Fibroblast of skin of scalp (primary cell): ENCODE measurements around the gene CACNB1.
"Not testable (repeated sequence)": the region's sequence is repeated elsewhere in the genome, so short reads cannot be mapped to it uniquely, and the experiment has no call there.

Source experiments
- DNase-seq: peaks from one replicate; pipeline ENCODE4 v3.0.0-alpha.2; 2013

The CACNB1 gene

DNA sequence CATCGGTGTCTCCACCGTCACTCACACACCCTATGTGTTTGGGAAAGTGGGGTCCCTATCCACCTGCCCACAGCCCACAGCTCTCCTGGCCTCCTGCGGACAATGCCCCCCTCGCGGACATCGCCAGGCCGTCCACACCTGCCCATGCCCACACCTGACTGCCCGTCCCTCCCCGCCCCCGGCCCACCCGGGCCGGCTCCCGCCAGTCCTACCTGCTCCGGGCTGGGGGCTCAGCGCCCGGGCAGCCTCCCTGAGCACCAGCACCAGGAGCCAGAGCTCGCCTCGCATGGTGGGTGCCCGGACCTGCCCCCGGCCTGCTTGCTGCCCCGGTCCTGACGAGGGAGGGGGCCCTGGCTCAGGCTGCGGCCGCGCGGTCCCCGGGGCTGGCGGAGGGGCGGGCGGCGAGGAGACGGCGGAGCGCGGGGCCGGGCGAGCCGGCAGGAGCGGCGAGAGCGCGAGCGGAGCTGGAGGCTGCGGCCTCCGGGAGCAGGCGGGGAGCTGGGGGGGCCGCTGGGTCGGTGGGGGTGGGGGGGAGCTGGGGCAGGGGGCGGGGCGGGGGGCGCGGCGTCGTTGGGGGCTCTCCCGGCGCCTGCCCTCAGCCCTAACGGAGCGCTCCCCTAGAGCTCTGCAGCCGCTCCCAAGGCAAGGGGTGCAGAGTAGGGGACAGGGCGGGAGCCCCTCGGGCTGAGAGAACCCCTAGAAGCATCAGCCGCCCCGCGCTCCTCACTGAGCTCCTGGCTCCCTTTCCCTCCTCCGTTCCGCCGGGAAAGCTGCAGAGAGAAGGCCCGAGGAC is 46.1 kb downstream of the CACNB1 start, which contains the start of gene PLXDC1:
Gene PLXDC1, minus strand, starts transcription at position 488 of the 793 bp plus-strand sequence. Its CDS starts 200 bp downstream, at position 288.
- no peak for DNase-seq

DNA sequence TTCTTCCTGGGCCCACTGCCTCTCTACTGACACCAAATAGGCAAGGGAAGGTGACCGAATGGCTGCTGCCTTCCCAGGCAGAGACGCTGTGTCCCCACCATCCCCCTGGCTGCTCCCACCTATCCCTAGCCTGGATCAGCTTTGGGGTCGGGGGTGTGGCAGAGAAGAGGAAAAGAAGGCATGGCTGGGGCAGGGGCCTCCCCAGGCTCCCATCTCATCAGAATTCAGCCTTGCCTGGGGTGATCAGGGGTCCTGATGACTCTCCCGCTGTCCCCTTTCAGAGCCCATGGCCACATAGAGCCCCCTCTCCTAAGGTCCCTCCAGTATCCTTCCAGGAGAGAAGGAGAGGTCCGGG is 46.7 kb downstream of the CACNB1 start:
- DNase-seq = no peak

DNA sequence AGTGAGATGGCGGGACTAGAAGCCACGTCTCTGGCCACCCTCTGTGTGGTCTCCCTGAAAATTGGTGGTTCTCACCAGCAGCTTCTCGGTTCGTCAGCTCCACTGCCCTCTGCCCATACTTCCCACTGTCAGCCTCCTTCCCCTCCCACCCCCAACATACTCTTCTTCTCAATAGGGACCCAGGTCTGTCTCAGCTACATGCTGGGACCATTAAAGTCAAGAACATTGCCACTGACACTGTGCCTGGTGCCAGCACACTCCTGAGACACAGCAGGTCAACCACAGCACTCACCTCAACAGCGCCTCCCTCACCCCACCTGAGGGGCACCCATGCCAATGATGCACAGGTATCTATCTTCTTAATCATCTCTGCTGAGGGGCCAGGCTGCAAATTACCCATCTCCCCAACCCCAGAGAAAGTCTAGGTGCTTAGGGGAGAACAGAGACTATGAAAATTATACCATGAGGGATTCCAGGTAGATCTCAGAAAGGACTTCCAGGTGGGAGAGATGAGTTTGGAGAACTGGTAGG is 47.3 kb downstream of the CACNB1 start:
- DNase-seq = no peak

DNA sequence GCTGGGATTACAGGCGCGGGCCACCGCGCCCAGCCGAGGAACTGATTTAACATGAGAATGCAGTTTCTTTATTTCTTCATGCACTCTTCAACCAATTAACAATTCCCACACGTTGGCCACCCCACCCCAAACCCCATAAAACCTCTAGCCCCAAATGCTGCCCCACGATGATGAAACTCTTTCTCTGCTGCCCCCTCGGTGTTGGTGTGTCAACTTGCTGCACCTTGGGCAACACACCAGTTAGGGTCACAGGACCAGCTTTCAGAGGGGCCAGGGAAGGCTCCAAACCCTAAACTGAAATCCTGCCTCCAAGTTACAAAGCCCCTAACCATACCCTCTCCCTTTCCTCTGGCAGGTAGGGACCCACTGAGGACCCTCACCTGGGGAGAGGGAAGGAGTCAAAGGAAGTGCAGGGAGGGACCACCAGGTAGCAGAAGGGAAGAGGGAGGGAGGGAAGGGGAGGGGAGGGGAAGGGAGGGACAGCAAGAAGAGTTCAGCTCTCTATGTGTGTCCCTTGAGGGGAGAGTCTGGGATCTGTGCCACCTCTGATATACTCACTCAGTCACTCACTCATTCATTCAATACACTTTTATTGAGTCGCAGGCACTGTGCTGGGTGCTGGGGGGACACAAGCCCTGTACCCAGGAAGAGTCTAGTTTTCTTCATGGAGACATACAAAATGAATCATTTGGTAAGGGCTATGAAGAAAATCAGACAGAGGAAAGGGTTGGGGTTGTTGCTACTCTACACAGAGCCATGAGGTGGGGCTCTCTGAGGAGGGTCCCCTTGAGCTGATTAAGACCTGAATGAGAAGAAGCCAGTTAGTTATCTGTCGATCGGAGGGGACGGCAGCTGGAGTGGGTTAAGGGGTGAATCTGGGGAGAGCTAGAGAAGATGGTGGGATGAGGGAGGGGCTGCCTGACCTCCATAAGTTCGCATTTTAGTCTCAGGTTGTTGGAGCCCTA is 50.0 kb downstream of the CACNB1 start:
- DNase-seq = no peak

DNA sequence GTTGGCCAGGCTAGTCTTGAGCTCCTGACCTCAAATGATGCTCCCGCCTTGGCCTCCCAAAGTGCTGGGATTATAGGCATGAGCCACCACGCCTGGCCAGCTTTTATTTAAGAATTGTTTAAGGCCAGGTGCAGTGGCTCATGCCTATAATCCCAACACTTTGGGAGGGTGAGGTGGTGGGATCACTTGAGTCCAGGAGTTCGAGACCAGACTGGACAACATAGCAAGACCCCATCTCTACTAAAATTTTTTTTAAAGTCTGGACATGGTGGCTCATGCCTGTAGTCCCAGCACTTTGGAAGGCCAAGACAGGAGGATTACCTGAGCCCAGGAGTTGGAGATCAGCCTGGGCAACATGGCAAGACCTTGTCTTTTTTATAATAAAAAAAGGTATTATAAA is 51.2 kb downstream of the CACNB1 start:
- no peak for DNase-seq

DNA sequence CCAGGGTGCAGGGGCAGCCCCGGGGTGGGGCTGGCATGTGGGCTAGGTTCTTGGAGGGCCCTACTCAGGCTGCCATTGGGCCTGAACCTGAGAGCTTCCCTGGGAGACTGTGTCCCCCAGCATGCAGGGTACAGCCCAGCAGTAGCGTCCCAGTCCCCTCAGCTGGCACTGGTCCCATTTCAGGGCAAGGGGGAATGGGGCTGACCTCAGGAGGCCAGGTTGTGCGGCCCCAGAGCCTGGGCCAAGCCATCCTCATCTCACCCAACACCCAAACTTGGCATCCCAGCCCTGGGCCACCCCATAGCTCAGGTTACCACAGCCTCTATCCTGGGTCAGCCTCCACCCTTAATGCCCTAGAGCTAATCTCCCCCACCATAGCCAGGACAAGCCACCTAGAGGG is 52.3 kb downstream of the CACNB1 start:
- DNase-seq = no peak

DNA sequence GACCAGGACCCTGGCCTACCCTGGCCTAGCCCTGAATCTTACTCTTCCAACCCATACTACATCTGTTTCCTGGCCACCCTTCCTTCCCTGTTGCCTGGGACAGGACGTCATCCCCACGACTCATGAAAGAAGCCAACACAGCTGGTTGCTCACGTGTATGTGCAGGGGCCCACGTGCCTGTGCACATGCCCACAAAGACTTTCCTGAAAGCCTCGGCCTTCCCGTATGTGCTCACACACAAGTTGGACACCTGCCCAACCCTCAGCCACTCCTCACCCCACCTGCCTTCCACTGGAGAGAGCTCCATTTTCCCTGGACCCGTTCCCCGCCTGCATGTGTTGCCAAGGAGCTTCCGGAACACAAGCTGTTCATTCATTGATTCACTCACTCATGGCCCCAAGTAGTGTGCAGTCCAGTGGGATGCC is 53.0 kb downstream of the CACNB1 start:
- peak; percentile 57 for DNase-seq

DNA sequence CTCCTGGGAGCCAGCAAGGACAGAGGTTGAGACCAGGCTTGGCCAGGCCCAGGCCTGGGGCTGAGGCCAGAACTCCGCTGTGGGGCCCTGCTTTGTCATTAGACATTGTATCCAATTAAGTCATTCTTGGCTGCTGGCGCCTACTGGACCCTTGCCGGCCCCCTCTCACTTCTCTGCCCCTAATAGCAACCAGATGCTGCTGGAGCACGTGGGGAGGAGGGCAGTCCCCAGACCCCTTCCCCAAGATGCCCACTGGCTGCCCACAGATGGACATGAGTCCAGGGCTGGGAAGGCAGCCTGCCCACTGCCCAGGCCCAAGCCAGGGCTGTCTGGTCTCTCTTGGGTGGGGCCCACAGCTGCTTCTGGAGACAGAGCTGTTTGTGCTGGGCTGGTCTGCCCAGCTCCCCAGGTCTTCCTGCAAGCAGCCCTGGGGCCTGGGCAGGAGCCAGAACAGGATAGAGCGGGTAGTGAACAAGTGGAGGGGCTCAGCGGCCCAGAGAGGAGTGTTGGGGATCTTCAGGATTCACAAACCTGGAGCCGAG is 53.8 kb downstream of the CACNB1 start:
- DNase-seq = no peak

DNA sequence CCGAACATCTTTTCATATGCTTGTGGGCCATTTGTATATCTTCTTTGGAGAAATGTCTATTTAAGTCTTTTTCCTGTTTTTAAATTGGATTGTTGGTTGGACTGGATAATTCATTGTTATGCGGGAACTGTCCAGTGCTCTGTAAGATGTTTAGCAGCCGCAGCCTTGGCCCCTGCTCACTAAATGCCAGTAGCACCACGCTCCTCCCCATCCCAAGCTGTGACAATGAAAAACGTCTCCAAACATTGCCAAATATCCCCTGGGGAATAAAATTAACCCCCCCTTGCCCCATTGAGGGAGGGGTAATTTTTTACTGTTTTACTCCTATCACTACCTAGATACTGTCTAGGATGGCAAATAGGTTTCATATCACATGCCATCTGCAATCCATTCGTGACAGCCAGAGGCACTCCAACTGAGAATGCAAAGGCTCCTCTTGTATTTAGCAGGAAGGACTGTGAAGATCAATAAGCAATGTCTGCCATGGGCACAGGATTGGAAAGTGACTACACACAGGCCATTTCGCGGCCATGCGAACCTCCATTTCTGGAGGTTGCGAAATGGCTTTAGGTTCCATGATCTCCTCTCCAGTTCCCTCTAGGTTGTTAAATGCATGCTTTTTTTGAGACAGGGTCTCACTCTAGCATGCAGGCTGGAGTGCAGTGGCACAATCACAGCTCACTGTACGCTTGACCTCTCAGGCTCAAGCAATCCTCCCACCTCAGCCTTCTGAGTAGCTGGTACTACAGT is 55.4 kb downstream of the CACNB1 start:
- no peak for DNase-seq

DNA sequence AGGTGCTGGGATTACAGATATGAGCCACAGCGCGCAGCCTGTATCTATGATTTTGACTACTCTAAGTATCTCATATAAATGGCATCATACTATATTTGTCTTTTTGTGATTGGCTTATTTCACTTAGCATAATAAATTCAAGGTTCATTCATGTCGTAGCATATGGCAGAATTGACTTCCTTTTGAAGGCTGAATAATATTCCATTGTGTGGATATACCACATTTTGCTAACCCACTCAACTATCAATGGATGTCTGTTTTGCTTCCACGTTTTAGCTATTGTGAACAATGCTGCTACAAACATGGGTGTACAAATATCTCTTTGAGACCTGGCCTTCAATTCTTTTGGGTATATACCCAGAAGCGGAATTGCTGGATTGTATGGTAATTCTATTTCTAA is 56.2 kb downstream of the CACNB1 start:
- DNase-seq = no peak

DNA sequence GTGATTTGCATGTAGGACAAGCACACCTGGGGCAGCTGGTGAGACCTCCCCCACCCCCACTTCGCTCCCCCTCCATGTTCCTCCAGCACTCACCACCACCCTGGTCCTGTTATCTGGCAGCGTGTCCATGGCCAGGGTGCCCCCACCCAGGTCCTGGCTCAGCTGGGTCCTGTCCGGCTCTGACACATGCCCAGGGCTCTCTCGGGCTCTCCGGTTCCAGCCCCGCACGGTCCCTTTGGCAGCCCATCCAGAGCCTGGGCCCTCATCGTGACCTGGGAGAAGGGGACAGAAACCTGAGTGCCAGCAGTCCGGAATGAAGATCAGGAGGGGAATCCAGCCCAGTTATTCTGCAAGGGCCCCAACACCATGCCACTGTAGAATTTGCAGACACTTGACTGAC is 57.9 kb downstream of the CACNB1 start:
- no peak for DNase-seq

DNA sequence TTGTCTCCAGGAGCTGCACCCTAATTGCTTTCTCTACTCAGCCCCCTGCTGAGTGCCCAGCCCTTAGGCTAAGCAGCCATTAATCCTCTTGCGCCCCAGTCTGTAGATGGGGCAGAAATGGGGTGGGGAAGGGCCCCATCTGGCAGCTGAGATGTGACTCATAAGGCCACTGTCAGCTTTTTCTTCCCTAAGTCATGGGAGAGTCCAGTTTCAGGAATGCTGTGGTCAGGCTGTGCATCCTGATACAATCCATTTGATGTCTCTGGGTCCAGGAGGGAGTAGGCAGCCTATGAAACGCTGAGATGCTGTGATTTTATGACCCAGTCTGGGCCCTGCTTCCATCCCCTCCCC is 58.3 kb downstream of the CACNB1 start:
- peak; percentile 89 for DNase-seq

DNA sequence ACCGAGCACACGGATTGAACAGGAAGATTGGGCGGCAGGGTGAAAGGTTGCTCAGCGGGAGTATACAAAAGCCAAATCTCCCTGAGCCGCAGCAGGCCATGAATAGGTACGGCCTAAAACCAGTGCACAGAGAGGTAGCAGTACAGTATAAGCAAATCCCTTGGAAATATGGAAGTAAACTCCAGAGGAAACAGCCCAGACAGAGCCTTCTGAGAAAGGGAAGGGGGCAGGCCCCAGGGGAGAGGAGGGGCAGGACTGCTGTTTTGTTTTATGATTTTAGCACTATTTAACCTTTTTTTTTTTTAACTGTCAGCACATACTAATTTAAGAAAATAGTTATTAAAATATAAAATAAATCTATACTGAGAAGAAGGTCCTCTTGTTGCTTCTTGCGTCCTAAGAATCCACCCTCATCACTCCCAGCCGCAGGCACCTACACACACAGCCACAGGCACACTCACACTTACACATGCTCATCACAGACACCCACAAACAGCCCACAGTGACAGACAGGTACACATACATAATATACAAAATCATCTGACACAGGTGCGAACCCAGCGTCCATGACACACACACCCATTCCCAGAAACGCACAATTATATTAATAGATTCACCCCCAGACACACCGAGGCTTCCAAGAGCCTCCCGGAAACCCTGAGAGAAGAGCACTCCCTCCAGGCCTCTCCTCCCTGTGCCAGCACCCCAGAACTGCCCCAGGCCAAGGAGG is 58.9 kb downstream of the CACNB1 start:
- peak; percentile 52 for DNase-seq

DNA sequence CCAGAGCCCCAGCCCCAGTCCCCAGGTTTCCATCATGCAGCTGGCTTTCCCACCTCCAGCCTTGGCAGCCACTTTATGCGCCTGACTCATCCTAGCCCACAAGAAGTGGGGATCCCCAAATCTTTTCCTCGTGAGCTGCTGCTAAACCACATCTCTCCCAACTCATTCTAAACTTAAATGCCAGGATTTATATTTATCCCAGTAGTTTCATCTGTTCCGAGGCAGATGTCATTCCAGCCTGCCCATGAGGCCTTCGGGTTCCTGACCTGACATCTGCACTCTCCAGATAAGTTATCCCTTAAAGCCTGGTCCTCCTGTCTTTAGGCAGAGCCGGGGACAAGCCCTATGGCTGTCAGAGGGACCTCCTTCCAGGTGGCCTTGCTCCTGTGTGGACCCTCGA is 62.6 kb downstream of the CACNB1 start:
- DNase-seq = peak; percentile 23

DNA sequence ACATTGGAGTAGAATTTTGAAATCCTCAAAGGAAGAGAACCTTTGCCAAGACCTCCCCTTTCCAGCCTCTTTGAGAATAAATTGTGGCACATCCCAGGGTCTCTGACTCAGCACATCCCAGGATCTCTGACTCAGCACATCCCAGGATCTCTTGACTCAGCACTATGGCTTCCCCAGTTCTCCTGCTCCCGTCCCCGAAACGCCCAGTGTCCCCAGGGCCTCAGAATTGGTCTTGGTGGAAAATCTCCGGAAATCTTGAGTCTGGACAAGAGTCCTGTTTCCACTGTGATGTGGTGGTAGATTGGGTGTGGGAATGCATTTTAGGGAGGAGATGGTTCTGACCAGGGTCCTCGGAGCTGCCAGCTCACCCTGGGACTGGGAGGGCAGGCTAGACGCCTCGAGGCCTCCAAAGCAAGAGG is 65.3 kb downstream of the CACNB1 start:
- DNase-seq = peak; percentile 93

DNA sequence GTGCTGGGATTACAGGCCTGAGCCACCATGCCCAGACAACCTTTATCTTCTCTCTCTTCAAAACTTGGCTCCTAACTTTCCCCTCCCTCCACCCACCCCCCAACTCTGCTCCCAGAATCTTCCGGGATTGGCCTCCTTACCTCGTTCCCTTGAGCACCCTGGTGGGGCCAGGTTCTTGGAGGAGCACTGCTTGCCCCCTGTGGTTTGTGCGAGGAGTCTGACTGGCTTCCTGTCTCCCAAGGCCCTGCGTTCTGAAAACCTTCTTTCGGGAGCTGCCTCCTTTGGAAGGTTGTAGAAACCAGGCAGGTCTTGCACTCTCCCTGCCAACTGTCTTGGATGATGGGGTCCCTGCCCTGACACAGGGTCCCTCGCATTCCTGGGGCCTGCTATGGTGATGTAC is 65.9 kb downstream of the CACNB1 start:
- peak; percentile 48 for DNase-seq

DNA sequence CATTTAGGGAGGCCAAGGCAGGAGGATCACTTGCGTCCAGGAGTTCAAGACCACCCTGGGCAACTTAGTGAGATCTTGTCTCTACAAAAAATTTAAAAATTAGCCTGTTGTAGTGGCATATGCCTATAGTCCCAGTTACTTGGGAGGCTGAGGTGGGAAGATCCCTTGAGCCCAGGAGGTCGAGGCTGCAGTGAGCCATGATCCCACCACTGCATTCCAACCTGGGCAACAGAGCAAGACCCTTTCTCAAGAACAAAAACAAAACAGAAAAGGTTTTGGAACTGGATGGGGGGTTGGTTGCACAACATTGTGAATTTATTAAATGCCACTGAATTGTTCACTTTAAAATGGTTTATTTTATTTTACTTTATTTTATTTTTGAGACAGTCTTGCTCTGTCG is 67.3 kb downstream of the CACNB1 start:
- no peak for DNase-seq

DNA sequence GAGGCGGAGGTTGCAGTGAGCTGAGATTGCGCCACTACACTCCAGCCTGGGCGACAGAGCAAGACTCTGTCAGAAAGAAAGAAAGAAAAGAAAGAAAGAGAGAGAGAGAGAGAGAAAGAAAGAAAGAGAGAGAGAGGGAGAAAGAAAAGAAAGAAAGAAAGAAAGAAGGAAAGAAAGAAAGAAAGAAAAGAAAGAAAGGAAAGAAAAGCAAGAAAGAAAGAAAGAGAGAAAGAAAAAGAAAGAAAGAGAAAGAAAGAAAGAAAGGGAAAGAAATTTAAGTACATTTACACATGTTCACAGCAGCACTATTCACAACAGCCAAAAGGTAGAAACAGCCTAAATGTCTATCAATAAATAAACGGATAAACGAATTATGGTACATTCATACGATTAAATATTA is 67.9 kb downstream of the CACNB1 start:
- DNase-seq = not testable (repeated sequence)

DNA sequence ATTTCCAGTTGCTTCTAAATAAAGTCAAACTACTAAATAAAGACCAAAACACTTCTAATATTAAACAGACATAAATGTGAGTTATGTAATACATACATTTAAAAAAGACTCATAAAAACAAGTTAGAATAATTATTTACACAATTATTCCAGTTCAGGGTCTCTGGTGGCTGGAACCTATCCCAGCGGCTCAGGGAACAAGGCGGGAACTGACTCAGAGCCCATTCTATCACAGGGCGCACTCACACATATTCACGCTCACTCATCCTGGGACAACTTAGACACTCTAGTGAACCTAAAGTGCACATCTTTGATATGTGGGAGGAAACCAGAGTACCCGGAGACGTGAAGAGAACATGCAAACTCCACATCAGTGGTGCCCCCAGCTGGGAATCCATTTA is 71.0 kb downstream of the CACNB1 start:
- DNase-seq = no peak

DNA sequence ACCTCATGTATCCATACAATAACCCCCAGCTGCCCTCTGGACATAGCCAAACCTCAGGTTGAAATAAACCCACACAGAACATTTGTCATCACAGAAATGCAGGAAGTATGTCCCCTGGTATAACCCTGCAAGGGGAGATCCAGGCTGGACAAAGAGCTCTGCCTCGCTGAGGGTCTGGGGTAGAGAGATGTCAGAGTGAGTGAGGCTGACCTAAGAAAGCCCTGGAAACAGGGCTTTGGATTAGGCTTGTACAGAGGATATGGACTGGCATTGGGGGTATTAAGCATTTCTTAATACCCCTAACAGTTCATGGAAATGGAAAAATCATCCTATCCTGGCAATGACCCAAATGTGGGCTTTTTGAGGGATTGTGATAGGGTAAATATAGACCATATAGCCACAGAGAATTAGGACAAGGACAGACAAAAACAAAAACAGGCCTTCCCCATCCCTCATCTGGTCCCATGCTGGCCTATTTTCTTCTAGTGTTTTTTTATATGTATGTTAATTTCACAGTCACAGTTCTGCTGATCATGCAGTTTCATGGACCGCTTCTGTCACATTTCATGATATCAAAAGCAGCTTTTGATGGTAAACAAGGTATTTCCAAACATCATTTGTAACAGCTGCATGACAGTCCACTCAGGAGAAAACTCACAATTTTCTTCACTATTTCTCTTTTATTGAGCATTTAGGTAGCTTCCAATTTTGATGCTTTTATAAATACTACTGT is 72.2 kb downstream of the CACNB1 start:
- no peak for DNase-seq

DNA sequence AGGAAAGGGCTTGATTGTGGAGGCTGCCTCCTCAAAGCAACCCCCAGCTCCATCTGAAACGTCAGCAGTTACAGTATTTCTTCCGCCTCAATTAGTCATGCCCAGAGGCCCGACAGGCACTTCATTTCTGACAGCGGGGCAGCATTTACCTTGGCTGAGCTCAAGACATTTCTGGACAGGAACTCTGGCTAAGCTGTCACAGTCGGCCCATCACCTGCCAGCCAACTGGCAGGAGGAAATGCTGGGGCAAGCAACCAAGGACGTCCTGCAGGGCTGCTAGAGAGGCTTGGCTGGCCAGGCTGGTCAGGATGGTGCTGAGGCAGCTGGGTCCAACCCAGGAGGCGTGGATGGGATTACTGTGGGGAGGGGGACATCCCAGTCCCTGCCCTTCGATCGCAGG is 73.8 kb downstream of the CACNB1 start:
- no peak for DNase-seq
